Gastrocnemius medialis (tissue), 4 donors: Measurements from ENCODE around the gene PET117.
"Not testable (repeated sequence)": the region's sequence is repeated elsewhere in the genome, so short reads cannot be mapped to it uniquely, and the experiment has no call there.

Experiments
- POLR2A ChIP-seq, 2 donors: fragments of 450-650 bp; IDR thresholded peaks; one replicate each; pipeline ENCODE4 v1.6.1; 2017; ENCODE audit warnings: antibody characterized with exemption in 2 of 2, mild to moderate bottlenecking in 2 of 2, moderate library complexity in 2 of 2
- TF ChIP-seq, protein P1 (sequence below), 5 experiments: fragments of 450-650 bp in 3 of 5; fragments of 200-600 bp in 2 of 5; sonication (generic) in 2 of 5; IDR thresholded peaks in 4 of 5; conservative IDR thresholded peaks in 1 of 5; 1 replicate in 4 of 5; 2 replicates in 1 of 5; pipeline ENCODE4 v1.5.1; 2016 to 2019; ENCODE audit warnings: antibody characterized with exemption in 5 of 5, mild to moderate bottlenecking in 3 of 5, moderate library complexity in 3 of 5

DNA sequence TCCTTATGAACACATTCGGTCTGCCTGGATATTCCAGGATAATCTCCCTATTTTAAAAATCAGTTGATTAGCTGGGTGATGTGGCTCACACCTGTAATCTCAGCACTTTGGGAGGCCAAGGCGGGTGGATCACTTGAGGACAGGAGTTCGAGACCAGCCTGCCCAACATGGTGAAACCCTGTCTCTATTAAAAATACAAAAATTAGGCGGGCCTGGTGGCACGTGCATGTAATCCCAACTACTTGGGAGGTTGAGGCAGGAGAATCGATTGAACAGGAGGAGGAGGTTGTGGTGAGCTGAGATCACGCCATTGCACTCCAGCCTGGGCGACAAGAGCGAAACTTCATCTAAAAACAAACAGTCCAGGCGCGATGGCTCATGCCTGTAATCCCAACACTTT lies 48.8 kb upstream of the PET117 start:
- TF ChIP-seq, protein P1, sequence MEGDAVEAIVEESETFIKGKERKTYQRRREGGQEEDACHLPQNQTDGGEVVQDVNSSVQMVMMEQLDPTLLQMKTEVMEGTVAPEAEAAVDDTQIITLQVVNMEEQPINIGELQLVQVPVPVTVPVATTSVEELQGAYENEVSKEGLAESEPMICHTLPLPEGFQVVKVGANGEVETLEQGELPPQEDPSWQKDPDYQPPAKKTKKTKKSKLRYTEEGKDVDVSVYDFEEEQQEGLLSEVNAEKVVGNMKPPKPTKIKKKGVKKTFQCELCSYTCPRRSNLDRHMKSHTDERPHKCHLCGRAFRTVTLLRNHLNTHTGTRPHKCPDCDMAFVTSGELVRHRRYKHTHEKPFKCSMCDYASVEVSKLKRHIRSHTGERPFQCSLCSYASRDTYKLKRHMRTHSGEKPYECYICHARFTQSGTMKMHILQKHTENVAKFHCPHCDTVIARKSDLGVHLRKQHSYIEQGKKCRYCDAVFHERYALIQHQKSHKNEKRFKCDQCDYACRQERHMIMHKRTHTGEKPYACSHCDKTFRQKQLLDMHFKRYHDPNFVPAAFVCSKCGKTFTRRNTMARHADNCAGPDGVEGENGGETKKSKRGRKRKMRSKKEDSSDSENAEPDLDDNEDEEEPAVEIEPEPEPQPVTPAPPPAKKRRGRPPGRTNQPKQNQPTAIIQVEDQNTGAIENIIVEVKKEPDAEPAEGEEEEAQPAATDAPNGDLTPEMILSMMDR (IDR thresholded peaks at IDR 0.05 in 4 of 5, conservative IDR thresholded peaks at IDR 0.05 in 1 of 5), result not testable (repeated sequence)
- TF ChIP-seq POLR2A (IDR thresholded peaks at IDR 0.05), result not testable (repeated sequence)
